H1 (cell line): ENCODE data around the gene RAB1B. TPM values are rescaled to one million over a fixed set of nuclear protein-coding genes. Genes with fewer than 3 reads are reported as not detected.
A peak's percentile ranks its signal among the peaks of the same experiment; 100 is the strongest.

Experiments
- ASH2L ChIP-seq: fragments of 200-600, 300-600 bp; sonication (generic); IDR thresholded peaks from one replicate; pipeline ENCODE4 v1.7.1; 2017; ENCODE audit warnings: low read length
- BRCA1 ChIP-seq: IDR thresholded peaks from 2 replicates; pipeline ENCODE4 v1.6.1; 2012; ENCODE audit warnings: low read depth, low read length, improper control_type of control experiment
- CBX5 ChIP-seq: fragments of 300-800, 300-1000 bp; sonication (generic); IDR thresholded peaks from 2 replicates; pipeline ENCODE4 v1.7.1; 2016; ENCODE audit warnings: antibody characterized with exemption, low read length, low read depth
- CHD1 ChIP-seq: IDR thresholded peaks from 2 replicates; pipeline ENCODE4 v1.6.1; 2012; ENCODE audit warnings: low read depth, low read length, improper control_type of control experiment
- EP300 ChIP-seq, 2 experiments: IDR thresholded peaks; 1 replicate in 1 of 2; 2 replicates in 1 of 2; pipeline ENCODE4 v1.6.1; 2011 to 2012; ENCODE audit warnings: low read depth in 2 of 2, low read length in 2 of 2, mild to moderate bottlenecking in 2 of 2, borderline replicate concordance in 1 of 2, inconsistent platforms in 1 of 2, moderate library complexity in 1 of 2
- JUN ChIP-seq: IDR thresholded peaks from 2 replicates; pipeline ENCODE4 v1.6.1; 2011; ENCODE audit warnings: low read depth, mild to moderate bottlenecking, improper control_type of control experiment, low read length
- JUND ChIP-seq: IDR thresholded peaks from 2 replicates; pipeline ENCODE4 v1.6.1; 2011; ENCODE audit warnings: mild to moderate bottlenecking, improper control_type of control experiment, low read length
- KDM4A ChIP-seq: IDR thresholded peaks from one replicate; pipeline ENCODE4 v1.7.1; 2012; ENCODE audit warnings: low read depth, mild to moderate bottlenecking, moderate library complexity, low read length, inconsistent platforms; ENCODE audit not compliant: severe bottlenecking
- KDM5A ChIP-seq: fragments of 200-600 bp; IDR thresholded peaks from 2 replicates; pipeline ENCODE4 v1.7.1; 2012; ENCODE audit warnings: mild to moderate bottlenecking, low read length, inconsistent platforms, mixed read lengths
- MAFK ChIP-seq: IDR thresholded peaks from 2 replicates; pipeline ENCODE4 v1.6.1; 2012; ENCODE audit warnings: low read depth, mild to moderate bottlenecking, improper control_type of control experiment, low read length
- PHF8 ChIP-seq: fragments of 200-600 bp; sonication (generic); conservative IDR thresholded peaks from 2 replicates; pipeline ENCODE4 v1.7.1; 2012; ENCODE audit warnings: low read depth, mild to moderate bottlenecking, inconsistent platforms, low read length, moderate library complexity
- POLR2A ChIP-seq, 2 experiments: IDR thresholded peaks; 1 replicate in 1 of 2; 2 replicates in 1 of 2; pipeline ENCODE4 v1.6.1; 2011; ENCODE audit warnings: low read depth in 2 of 2, low read length in 2 of 2, mild to moderate bottlenecking in 2 of 2; ENCODE audit errors: control extremely low read depth in 1 of 2
- POLR2AphosphoS5 ChIP-seq: IDR thresholded peaks from 2 replicates; pipeline ENCODE4 v1.6.1; 2011; ENCODE audit warnings: low read depth, low read length
- RAD21 ChIP-seq, 2 experiments: IDR thresholded peaks in 1 of 2; conservative IDR thresholded peaks in 1 of 2; 2 replicates each; pipeline ENCODE4 v1.6.1; 2011; ENCODE audit warnings: low read depth in 2 of 2, low read length in 2 of 2, improper control_type of control experiment in 1 of 2, inconsistent platforms in 1 of 2, mild to moderate bottlenecking in 1 of 2, moderate library complexity in 1 of 2
- RBBP5 ChIP-seq: IDR thresholded peaks from 2 replicates; pipeline ENCODE4 v1.7.1; 2012; ENCODE audit warnings: low read depth, mild to moderate bottlenecking, inconsistent platforms, low read length, moderate library complexity, borderline replicate concordance
- SAP30 ChIP-seq: fragments of 300-600 bp; sonication (generic); IDR thresholded peaks from 2 replicates; pipeline ENCODE4 v1.7.1; 2012; ENCODE audit warnings: low read length, moderate library complexity, mild to moderate bottlenecking, inconsistent platforms; ENCODE audit not compliant: insufficient read depth, insufficient replicate concordance
- SIRT6 ChIP-seq: IDR thresholded peaks from one replicate; pipeline ENCODE4 v1.7.1; 2012; ENCODE audit warnings: low read length, inconsistent platforms
- SP1 ChIP-seq: IDR thresholded peaks from 2 replicates; pipeline ENCODE4 v1.6.1; 2011; ENCODE audit warnings: low read depth, low read length
- TBP ChIP-seq: IDR thresholded peaks from 2 replicates; pipeline ENCODE4 v1.6.1; 2011; ENCODE audit warnings: low read depth, low read length, improper control_type of control experiment
- TCF12 ChIP-seq: IDR thresholded peaks from 2 replicates; pipeline ENCODE4 v1.6.1; 2011; ENCODE audit warnings: low read depth, mild to moderate bottlenecking, low read length
- TEAD4 ChIP-seq: IDR thresholded peaks from 2 replicates; pipeline ENCODE4 v1.6.1; 2012; ENCODE audit warnings: low read depth, low read length, inconsistent platforms, mixed read lengths
- YY1 ChIP-seq: IDR thresholded peaks from 2 replicates; pipeline ENCODE4 v1.6.1; 2011; ENCODE audit warnings: low read depth, mild to moderate bottlenecking, low read length
- ZNF274 ChIP-seq: IDR thresholded peaks from 2 replicates; pipeline ENCODE4 v1.7.0; 2012; ENCODE audit warnings: low read length, borderline replicate concordance; ENCODE audit errors: extremely low read depth
- polyA plus RNA-seq, 7 experiments: library from polyadenylated mRNA; depleted of rRNA in 3 of 7; stranded (reverse) in 5 of 7; unstranded in 2 of 7; fragments of >200 nt in 5 of 7; fragments of 200-250 nt in 2 of 7; gene quantifications; 1 replicate in 5 of 7; 2 replicates in 1 of 7; 4 replicates in 1 of 7; pipeline versions ENCODE4 v1.2.1 to v1.2.3, GENCODE V29; 2011 to 2013; ENCODE audit warnings: missing spikeins in 2 of 7, mixed read lengths in 2 of 7
- total RNA-seq: library from RNA; stranded (reverse); fragmentation: NEBNext Ultra II Directional; extraction: Animal tissue kit (Norgen Biotek cat#: 25700); gene quantifications from 2 replicates; pipeline ENCODE4 v1.2.1, GENCODE V29; 2021

The RAB1B gene
- total and polyA plus RNA-seq, 2 of the 8 experiments (the other 6 are each of a cell fraction or from before 2014, with no cell fraction given) = 100 to 217 TPM

- TF ChIP-seq BRCA1 (peak; percentile 32; the same call in 1 of the 2 replicates), KDM4A (no peak), POLR2AphosphoS5 (no peak), PHF8 (no peak), RAD21 (IDR thresholded peaks at IDR 0.05 in 1 of 2, conservative IDR thresholded peaks at IDR 0.05 in 1 of 2; ENCODE audit: low read depth in 2 of 2, low read length in 2 of 2) (peak; percentile 95 to 97), KDM5A (no peak), SP1 (no peak), SIRT6 (no peak), YY1 (no peak), POLR2A (IDR thresholded peaks at IDR 0.05; ENCODE audit: control extremely low read depth in 1 of 2, low read depth in 2 of 2, low read length in 2 of 2) (no peak), EP300 (IDR thresholded peaks at IDR 0.05; ENCODE audit: borderline replicate concordance in 1 of 2, low read depth in 2 of 2, low read length in 2 of 2) (0 out of 3 replicates have a peak, but pooled peaks of 1 of the 2 experiments have one; percentile 4), ZNF274 (no peak), ASH2L (peak; percentile 37), JUN (no peak), TEAD4 (no peak), CBX5 (no peak), RBBP5 (no peak), TCF12 (0 out of 2 replicates have a peak, but pooled peaks have one; percentile 10), TBP (peak; percentile 77), CHD1 (no peak), MAFK (peak; percentile 5; the same call in 1 of the 2 replicates), SAP30 (no peak), JUND (peak; percentile 84)
These were observed 45.9 kb upstream of the RAB1B start (continued) for GRCh38 chr11:66222358-66223149.
